ENCODE measurements around the gene LCP2. TPM values are rescaled to one million over a fixed set of nuclear protein-coding genes. Genes with fewer than 3 reads are reported as not detected.
A peak's percentile ranks its signal among the peaks of the same experiment; 100 is the strongest.

LCP2 gene
- total RNA-seq, 2 donors from 2014 or later = 19.3 to 25.0 TPM

DNA sequence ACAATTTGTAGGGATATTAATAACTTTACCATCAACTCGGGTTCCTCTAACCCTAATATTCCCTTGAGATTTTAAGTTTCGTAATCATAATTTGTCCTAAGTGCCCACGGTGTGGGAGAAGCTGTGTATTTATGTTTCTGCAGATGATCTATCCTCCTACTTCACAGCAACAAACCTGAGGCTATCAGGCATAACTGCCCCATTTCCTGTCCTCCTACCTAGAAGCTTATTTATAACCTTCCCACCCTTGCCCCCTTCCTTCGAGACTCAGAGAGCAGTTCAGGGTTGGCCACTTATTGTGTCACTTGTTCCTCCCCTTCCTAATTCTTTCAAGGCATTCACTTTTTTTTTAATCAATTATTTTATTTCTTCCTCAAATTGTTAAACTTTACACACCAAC, 29.6 kb upstream of the LCP2 start:
- intact Hi-C loops (cut with DNase I) = loop anchor here in 1 of 2 donors (10.0 kb wide), 1 partner anchor 1988 kb away; no protein-coding TSS in a partner anchor
- DNase-seq (ENCODE audit: low spot score) = no peak

DNA sequence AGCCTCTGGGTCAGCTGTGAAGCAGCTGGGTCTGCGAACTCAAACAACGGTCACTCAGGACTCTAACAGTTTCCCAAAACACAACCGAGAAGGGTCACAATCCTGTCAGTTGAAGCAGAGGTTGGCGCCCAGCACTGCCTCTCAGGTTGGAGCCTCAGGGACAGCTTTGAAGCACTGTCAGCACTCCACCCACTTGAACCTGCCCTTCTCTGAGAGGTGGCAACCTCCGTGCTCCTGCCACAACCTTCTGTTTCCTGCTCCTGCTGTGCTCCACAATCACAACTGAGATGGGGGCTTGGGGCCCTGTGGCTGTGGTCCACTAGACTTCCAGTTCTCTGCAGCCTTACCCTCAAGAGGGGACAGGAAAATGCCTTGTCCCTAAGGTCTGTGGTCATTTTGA, 21.7 kb upstream of the LCP2 start:
- no peak for DNase-seq (ENCODE audit: low spot score)
- intact Hi-C loops (cut with DNase I) = loop anchor here in 1 of 2 donors (5.0 kb wide), 1 partner anchor 1512 kb away; no protein-coding TSS in a partner anchor

DNA sequence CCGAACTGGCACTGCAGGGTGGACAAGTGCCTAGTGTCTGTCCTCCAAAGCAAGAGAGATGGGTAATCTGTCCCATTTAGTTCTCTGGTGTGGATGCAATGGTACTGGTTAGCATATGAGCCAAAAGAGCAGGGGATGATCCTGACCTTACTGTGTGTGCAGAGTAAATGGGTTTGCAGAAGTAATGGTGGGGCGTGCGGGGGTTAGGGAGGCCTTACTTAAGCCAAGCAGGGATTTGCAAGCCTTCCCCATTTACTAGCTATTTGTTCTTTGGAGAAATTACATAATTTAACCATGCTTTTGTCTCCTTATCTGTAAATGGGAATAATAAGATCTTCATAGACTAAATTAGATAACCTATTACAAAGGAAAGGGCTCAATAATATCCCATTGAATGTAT, 19.9 kb upstream of the LCP2 start:
- intact Hi-C loops (cut with DNase I) = loop anchor here in 1 of 2 donors (5.0 kb wide), 1 partner anchor 1510 kb away; no protein-coding TSS in a partner anchor
- no peak for DNase-seq (ENCODE audit: low spot score)

DNA sequence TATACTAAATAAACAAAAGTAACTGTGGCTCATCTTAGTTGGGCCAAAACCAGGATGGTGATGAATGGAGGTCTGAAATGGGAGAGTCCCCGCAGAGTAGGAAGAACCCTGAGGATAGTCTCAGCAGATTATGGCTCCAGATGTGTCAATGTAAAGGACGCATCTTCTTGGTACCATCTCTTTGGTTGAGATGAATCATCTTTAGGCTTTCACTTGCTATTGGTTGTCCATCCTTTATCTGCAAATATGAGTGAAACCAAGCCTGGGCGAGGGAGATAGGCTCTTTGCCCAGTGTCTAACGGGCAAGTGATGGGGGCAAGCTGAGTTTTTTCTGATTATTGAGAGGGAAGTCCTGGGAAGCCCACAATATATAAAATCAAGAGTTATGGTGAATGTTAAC, 19.4 kb upstream of the LCP2 start:
- no peak for DNase-seq (ENCODE audit: low spot score)
- intact Hi-C loops (cut with DNase I) = loop anchor here in 1 of 2 donors (5.0 kb wide), 1 partner anchor 1510 kb away; no protein-coding TSS in a partner anchor

DNA sequence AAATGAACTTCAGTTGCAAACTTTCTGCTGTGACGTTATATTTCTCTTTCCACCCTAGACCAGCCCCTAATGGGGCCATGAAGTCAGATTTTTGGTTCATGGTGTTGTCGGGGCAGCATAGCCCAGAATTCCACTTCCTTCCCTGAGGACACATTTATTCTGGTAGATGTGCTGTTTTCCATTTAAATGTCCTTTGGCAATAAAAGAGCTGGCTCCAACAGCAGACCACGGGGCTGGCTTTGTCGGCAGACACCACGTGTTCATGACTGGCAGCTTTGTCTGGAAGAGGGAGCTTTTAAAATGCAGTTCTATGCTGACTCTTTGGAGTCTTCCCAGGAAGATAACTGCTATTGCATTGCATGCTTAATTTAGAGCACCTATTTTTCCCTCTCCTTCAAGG, 17.6 kb upstream of the LCP2 start:
- DNase-seq (ENCODE audit: low spot score) = peak; percentile 94
- intact Hi-C loops (cut with DNase I) = loop anchor here in 1 of 2 donors (5.0 kb wide), 1 partner anchor 1508 kb away; no protein-coding TSS in a partner anchor

DNA sequence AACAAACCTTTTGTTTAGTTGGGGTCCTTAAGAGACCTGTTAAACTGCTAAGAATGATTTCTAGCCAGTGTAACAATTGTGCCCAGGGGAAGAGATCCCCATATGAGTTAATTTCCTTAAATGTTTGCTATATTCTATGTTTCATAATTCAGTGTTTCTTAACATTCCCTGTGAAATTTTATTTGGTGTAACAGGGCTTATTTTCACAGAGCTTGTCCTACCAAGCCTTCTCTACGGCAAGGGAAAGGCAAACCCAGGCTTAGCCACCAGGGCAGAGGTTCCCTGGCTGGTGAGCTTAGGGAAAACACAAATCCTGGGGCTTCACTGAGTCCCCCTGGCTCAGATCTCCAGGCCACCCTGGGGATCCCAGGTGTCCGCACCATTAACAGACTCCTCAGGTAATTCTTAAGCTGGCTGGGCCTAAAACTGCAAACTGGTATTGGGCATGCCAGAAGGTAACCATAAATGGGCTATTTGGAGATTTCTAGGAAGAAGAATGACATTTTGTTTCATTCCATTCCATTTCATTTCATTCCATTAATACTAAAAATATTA, 17.0 kb upstream of the LCP2 start:
- DNase-seq (ENCODE audit: low spot score) = no peak
- intact Hi-C loops (cut with DNase I) = loop anchor here in 1 of 2 donors (5.0 kb wide), 1 partner anchor 1507 kb away; no protein-coding TSS in a partner anchor

DNA sequence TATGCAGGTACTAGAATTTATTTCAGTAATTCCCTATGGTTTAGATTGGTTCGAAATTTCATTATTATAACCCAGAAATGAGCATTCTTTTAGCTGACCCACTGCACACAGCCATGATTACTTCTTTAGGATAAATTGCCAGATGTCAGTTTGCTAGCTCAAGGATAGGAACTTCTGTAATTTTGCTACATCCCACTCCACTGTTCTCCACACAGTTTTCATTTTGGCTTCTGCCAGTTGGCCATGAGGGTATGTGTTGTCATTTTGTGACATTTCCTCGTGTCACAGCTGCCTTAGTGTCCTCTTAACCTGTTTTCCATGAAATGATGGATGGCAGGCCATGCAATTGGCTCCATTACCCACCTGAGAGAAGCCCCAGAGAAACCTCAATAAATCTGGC, 16.2 kb upstream of the LCP2 start:
- intact Hi-C loops (cut with DNase I) = no loop called here

DNA sequence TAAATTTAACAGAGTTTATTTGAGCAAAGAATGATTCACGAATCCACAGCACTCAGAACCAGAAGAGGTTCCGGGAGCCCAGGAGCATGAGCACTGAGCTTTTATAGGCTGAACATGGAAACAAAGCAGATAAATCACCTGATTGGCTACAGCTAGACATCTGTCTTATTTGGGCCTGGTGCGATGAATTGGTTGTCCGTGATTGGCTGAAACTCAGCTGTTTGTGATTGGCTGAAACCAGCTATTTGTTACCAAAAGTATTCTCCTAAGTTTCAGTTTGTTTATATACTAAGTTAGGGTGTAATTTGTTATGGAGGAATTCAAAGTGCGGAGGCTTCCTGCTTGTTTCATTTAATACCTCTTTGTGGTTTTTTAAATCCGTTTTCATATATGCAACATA, 15.8 kb upstream of the LCP2 start:
- DNase-seq (ENCODE audit: low spot score) = no peak
- intact Hi-C loops (cut with DNase I) = no loop called here

More for the DNA sequence above, 16.2 kb upstream of the LCP2 start:
- no peak for DNase-seq (ENCODE audit: low spot score)

DNA sequence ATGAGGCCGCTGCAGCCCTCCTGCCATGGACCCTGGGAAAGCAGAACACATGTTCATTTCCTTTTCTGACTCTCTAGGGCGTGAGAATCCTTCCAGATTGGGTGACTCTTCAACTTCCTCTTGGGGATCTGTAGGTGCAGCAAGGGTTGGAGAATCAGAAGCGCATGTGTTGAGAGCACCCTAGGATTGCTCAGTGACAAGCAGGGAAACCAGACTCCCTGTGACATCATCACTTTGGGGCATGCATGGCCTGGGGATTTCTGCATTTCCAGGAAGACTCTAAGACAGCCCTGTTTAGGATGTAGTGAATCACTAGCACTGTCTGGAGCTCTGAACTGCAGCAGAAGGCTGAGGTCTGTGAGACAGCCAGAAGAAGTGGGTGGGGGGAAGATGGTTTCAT, 15.1 kb upstream of the LCP2 start:
- no peak for DNase-seq (ENCODE audit: low spot score)

DNA sequence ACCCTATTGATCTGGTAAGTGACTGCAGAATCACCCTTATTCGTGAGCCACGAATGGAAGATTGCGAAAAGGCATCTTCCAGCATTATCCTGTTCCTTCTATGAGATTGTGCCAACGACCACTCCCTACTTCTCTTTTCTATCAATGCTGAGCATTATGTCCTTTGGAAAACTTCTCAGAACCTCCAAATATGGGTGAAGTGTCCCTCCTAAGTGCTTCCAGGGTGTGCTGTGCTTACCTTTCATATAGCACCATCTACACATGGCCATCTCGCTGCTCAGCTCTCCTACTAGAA, 14.7 kb upstream of the LCP2 start:
- intact Hi-C loops (cut with DNase I) = no loop called here
- no peak for DNase-seq (ENCODE audit: low spot score)

More for the DNA sequence above, 15.1 kb upstream of the LCP2 start:
- intact Hi-C loops (cut with DNase I) = no loop called here

DNA sequence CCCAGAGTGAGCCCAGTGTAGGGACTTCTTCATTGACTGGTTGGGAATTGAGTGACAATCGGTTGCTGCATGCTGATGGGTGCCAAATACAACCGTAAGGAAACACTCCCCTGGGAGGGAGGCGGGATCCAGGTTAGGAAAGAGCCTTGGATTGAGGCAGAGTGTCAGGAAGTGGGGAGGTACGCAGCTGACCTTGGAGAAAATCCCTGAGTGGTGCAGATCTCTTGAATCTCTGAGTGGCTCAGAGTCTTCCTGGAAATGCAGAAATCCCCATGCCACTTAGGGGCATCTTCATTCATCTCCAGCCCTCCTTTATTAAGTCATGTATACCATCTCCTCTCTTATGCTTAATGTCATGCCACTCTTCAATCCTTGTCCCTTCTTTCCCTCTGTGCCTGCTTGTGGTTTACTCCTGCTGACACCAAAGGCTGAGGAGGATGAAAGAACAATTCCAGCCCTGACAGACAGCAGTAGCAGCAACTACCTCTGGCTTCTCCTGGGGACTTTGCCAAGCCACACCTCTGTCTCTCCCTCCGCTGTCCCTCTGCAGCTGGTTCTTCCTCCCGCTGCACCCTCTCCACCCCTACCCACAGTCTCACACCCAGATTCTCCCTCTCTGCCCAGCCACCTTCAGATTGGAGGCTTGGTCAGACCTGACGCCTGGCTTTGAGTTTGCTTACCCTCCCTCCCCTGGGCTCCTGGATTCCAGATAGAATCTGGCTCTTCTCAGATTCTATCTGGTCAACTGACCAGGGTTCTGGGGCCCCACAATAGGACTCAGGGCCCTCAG, 14.1 kb upstream of the LCP2 start:
- intact Hi-C loops (cut with DNase I) = no loop called here
- DNase-seq (ENCODE audit: low spot score) = no peak

DNA sequence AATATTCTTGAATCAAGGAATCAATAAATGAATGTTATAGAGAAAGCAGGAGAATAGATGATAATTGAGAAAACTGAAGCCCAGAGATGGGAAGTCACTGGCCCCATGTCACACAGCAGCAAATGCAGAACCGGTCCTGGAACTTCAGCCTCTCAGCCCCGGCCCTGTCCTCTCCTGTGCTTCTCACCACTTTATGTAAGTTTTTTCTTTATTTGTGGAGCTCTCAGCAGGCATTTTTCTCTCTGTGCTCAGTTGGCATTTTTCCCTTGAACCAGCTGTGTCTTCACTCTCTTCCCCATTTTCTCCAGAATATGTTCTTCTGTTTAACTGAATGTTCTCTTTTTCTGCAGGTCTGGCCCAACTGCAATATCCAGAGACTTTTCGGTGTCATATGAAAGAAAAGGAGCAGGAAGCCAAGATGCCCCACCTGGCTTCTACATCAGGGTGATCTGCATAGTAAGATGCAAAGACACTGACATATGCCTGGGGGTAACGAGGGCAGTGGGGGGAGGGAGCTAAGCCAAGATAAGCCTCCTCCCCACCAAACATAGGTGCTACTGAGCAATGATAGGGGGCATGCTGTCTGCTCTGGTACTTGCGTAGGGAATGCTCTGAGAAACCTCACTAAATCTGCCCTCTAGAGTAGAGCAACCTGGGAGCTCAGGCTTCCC, 12.8 kb upstream of the LCP2 start:
- intact Hi-C loops (cut with DNase I) = no loop called here
- DNase-seq (ENCODE audit: low spot score) = no peak

DNA sequence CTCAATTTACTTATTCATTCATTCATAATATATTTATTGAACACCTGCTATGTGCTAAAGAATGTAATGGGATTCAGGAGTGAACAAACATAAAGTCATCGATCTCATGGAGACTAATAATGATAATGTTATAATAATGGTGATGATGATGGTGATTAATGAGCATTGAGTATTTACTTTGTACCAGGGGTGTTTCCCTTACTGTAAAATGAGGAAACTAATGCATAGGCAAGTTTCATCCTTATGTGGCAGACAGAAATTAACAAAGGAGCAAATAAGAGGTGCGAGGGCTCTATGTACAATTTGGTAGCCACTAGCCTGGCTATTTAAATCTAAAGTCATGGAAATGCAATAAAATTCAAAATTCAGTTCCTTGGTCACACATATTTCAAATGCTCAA, 11.1 kb upstream of the LCP2 start:
- DNase-seq (ENCODE audit: low spot score) = no peak
- intact Hi-C loops (cut with DNase I) = no loop called here

DNA sequence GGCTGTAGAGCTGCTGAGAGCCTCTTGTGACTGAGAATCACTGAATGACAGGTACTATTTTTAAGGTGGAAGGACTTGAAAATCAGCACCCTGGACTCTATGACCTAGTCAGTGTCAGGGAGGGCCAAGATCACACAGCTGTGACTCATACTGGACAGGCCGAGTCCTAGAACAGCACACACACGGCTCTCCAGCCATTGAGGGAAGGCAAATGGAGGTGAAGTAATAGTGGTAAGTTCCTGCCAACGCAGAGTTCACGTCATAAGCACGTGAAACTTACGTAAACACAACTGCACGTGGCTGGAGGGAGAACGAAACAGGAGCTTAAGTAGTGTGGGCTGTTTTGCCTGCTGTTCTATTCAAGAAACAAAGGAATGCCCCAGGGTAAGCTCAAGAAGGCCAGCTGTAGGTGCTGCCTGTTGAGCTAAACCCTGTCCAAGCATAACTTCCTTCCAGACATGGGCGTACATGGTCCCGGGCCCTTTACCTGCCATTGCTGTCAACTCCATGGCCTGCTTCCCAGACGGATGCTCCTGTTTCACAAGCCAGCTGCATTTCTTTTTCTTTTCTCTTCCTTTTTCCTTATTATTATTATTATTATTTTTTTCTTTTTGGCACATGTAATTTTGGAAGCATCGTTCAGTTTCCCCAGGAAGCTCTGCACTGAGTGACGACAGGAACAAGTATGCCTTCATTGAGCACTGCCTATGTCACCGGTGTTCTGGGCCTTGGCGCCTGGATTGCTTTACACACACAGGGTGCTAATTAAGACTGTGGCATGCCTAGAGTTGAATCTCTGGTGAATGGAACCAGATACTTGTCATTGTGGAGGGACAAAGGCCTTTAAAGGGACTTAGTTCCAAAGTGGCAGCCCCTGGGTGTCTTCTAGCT, 10.2 kb upstream of the LCP2 start:
- peak; percentile 89 for DNase-seq (ENCODE audit: low spot score)
- intact Hi-C loops (cut with DNase I) = no loop called here

DNA sequence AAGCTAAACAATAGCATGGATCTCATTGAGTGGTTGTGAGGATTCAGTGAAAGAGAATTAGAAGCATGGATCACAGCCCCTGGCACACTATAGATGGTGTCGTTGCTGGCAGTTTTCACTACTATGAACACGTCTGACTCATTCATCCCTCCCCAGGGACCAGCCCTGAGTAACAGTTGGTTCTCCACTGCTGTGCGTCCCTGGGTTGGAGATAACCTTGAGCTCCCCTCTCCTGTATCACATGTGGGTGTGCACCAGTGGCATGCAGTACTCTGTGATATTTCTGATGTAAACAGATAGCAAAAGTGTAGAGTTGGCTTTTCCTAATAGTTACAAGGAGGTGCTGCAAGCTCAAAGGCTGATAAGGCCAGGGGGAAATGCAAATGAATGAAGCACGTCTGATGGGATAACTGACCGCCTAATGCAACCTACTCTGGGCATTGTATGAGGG, 8.8 kb upstream of the LCP2 start:
- peak; percentile 93 for DNase-seq (ENCODE audit: low spot score)
- intact Hi-C loops (cut with DNase I) = no loop called here

DNA sequence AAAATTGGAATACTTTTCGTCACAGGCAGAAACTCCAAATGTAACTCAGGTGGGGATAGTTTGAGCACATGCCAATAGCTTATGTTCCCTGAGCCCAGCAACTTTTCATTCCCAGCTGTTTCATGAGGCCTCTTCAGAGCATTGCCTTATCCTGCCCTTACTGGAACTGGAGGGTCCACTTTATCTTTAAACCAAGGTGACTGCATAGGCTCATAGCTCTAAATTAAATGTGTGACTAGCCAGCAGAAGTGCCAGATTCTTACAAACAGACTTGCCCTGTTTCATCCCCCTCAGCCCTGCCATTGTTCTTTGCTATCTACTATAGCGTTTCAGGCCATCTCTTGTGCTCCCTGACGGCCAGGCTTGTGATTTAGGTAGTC, 8.1 kb upstream of the LCP2 start:
- DNase-seq (ENCODE audit: low spot score) = no peak
- intact Hi-C loops (cut with DNase I) = no loop called here

DNA sequence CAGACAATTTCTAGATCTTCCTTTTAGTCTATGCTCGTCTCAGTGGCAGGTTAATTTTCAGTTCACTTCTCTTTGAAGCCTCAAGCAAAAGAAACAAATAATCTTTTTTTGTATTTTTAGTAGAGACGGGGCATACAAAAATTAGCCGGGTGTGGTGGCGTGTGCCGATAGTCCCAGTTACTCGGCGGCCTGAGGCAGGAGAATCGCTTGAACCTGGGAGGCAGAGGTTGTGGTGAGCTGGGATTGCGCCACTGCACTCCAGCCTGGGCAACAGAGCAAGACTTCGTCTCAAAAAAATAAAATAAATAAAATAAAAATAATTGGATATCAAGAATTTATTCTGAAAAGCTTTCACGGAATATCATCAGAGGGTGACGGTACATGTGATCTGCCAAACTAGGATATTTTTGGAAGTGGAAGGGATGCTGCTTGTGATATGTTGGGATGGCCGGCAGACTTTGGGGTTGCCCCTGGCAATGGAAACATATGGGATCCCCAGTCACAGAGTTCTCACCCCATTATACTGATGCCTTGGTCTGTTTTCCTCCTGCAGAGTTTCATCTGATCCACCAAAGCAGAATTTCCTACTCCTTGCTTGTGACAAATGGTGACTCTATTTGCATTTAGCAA, 7.6 kb upstream of the LCP2 start:
- intact Hi-C loops (cut with DNase I) = no loop called here
- no peak for DNase-seq (ENCODE audit: low spot score)

DNA sequence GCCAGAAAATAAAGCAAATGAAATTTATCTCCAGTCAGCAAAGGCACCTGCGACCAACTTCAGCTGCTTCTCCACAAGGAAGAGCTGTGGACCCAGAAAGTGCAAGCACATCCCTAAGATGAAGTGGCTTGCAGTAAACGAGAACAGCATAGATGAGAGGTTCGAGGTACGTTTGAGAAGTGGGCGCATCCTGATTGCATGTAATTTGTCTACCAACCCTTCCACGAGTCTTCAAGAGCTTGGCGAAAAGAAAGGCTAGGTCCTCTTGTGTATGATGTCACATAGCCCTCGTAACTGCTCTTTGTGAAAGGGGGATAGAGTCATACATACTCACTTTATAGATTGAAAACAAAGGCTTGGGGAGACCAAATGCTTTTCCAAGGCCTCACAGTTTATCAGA, 6.0 kb upstream of the LCP2 start:
- intact Hi-C loops (cut with DNase I) = no loop called here
- no peak for DNase-seq (ENCODE audit: low spot score)

Data from posterior vena cava (tissue), 2 donors.